Measurements from ENCODE around the gene XPR1.

XPR1 gene

DNA sequence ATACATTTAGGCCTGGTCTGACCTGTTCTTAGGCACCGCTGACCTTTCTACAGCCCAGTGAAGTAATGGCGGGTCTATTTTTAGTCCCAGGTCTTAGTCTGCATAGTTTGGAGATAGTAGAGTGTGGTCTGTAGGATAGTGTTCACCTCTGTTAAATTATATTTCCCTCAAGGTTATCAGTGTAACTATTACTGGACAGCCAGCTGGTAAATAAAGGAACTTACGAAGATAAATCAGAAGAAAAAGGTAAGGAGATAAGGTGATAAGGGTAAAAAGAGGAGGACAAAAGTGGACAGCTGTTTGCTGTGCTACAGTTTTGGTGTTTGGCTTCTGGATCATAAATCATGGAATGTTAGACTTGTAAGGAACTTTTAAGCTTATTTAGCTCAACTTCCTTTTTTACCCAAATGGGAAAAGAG is 8.7 kb downstream of the XPR1 start:
- no peak overlapping the region for H3K9ac ChIP-seq (ENCODE audit: low read depth, low read length, poor library complexity, severe bottlenecking)
- no peaks in the 10 kb centered on the region for H3K27me3 ChIP-seq (ENCODE audit: insufficient read depth, low read length, poor library complexity, severe bottlenecking)
- H3K79me2 ChIP-seq (ENCODE audit: insufficient read depth, low read length), result peaks cover 35% of the 10 kb centered on the region
- no peak overlapping the region for H3K4me2 ChIP-seq (ENCODE audit: low read depth, low read length, poor library complexity, severe bottlenecking)
- H3K4me1 ChIP-seq (ENCODE audit: insufficient read depth, low read length, poor library complexity, severe bottlenecking), result peaks cover 15% of the 10 kb centered on the region
- no peak overlapping the region for H3K4me3 ChIP-seq (ENCODE audit: low read length, poor library complexity, severe bottlenecking)
- peaks cover 22% of the 10 kb centered on the region for H4K20me1 ChIP-seq (ENCODE audit: insufficient read depth, low read length, poor library complexity, severe bottlenecking)
- H2AFZ ChIP-seq (ENCODE audit: low read length), result no peak overlapping the region
- TF ChIP-seq EZH2phosphoT487 (IDR thresholded peaks at IDR 0.05; ENCODE audit: borderline replicate concordance), result no peak
- TF ChIP-seq, protein P1, sequence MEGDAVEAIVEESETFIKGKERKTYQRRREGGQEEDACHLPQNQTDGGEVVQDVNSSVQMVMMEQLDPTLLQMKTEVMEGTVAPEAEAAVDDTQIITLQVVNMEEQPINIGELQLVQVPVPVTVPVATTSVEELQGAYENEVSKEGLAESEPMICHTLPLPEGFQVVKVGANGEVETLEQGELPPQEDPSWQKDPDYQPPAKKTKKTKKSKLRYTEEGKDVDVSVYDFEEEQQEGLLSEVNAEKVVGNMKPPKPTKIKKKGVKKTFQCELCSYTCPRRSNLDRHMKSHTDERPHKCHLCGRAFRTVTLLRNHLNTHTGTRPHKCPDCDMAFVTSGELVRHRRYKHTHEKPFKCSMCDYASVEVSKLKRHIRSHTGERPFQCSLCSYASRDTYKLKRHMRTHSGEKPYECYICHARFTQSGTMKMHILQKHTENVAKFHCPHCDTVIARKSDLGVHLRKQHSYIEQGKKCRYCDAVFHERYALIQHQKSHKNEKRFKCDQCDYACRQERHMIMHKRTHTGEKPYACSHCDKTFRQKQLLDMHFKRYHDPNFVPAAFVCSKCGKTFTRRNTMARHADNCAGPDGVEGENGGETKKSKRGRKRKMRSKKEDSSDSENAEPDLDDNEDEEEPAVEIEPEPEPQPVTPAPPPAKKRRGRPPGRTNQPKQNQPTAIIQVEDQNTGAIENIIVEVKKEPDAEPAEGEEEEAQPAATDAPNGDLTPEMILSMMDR (conservative IDR thresholded peaks at IDR 0.05; ENCODE audit: low read length), result no peak
- no peaks in the 10 kb centered on the region for H3K36me3 ChIP-seq (ENCODE audit: insufficient read depth, low read length)
- no peaks in the 10 kb centered on the region for H3F3A ChIP-seq (ENCODE audit: low read depth)
- no peaks in the 10 kb centered on the region for H3K9me2 ChIP-seq (replicated peaks; ENCODE audit: low read depth, low read length)
- H3K9me3 ChIP-seq (ENCODE audit: insufficient read depth, low read depth, low read length), result no peaks in the 10 kb centered on the region

- peaks cover 15% of the 10 kb centered on the region for H4K20me1 ChIP-seq (ENCODE audit: insufficient read depth, low read length, poor library complexity, severe bottlenecking)
- H3K4me2 ChIP-seq (ENCODE audit: low read depth, low read length, poor library complexity, severe bottlenecking), result no peak overlapping the region
- no peak for TF ChIP-seq EZH2phosphoT487 (IDR thresholded peaks at IDR 0.05; ENCODE audit: borderline replicate concordance)
- peaks cover 8% of the 10 kb centered on the region for H3K4me1 ChIP-seq (ENCODE audit: insufficient read depth, low read length, poor library complexity, severe bottlenecking)
- no peak overlapping the region for H3K9ac ChIP-seq (ENCODE audit: low read depth, low read length, poor library complexity, severe bottlenecking)
- H3K4me3 ChIP-seq (ENCODE audit: low read length, poor library complexity, severe bottlenecking), result no peak overlapping the region
- no peaks in the 10 kb centered on the region for H3K9me3 ChIP-seq (ENCODE audit: insufficient read depth, low read depth, low read length)
- H3K79me2 ChIP-seq (ENCODE audit: insufficient read depth, low read length), result peaks cover 27% of the 10 kb centered on the region
- H3K36me3 ChIP-seq (ENCODE audit: insufficient read depth, low read length), result no peaks in the 10 kb centered on the region
- no peaks in the 10 kb centered on the region for H3F3A ChIP-seq (ENCODE audit: low read depth)
- H2AFZ ChIP-seq (ENCODE audit: low read length), result no peak overlapping the region
- H3K9me2 ChIP-seq (replicated peaks; ENCODE audit: low read depth, low read length), result no peaks in the 10 kb centered on the region
- no peaks in the 10 kb centered on the region for H3K27me3 ChIP-seq (ENCODE audit: insufficient read depth, low read length, poor library complexity, severe bottlenecking)
Measured at GRCh38 chr1:180641662-180642061, 9.8 kb downstream of the XPR1 start.

GRCh38 chr1:180642781-180643180 is 11.0 kb downstream of the XPR1 start:
- Histone ChIP-seq H3K27me3 (ENCODE audit: insufficient read depth, low read length, poor library complexity, severe bottlenecking) (no peaks in the 10 kb centered on the region), H3K36me3 (ENCODE audit: insufficient read depth, low read length) (no peaks in the 10 kb centered on the region), H3K9me3 (ENCODE audit: insufficient read depth, low read depth, low read length) (no peaks in the 10 kb centered on the region), H3K9me2 (replicated peaks; ENCODE audit: low read depth, low read length) (no peaks in the 10 kb centered on the region), H3K4me2 (ENCODE audit: low read depth, low read length, poor library complexity, severe bottlenecking) (no peak overlapping the region), H3K4me1 (ENCODE audit: insufficient read depth, low read length, poor library complexity, severe bottlenecking) (peaks cover 8% of the 10 kb centered on the region), H3K79me2 (ENCODE audit: insufficient read depth, low read length) (peaks cover 33% of the 10 kb centered on the region), H3F3A (ENCODE audit: low read depth) (no peaks in the 10 kb centered on the region), H3K9ac (ENCODE audit: low read depth, low read length, poor library complexity, severe bottlenecking) (no peak overlapping the region), H4K20me1 (ENCODE audit: insufficient read depth, low read length, poor library complexity, severe bottlenecking) (peaks cover 12% of the 10 kb centered on the region), H2AFZ (ENCODE audit: low read length) (no peak overlapping the region), H3K4me3 (ENCODE audit: low read length, poor library complexity, severe bottlenecking) (no peak overlapping the region)
- no peak for TF ChIP-seq EZH2phosphoT487 (IDR thresholded peaks at IDR 0.05; ENCODE audit: borderline replicate concordance)

DNA sequence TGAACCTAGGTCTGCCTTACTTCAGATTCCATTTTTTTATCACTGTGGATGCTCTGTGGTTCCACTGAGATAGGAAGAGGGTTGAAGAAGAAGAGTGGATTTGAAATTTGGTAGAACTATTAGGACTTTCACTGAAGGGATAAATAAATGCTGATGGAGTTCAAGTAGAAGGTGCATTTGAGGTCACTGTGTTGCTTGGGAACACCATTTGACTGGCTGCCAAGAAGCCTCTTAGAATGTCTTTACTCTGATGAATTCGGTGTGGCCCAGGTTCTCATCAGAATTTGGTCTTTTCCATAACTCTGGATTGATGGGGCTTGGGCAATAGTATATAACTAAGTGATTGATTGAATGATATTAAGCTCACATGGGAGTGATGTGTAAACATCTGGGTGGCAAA is 11.9 kb downstream of the XPR1 start:
- Histone ChIP-seq H3K9me3 (ENCODE audit: insufficient read depth, low read depth, low read length) (no peaks in the 10 kb centered on the region), H3K9me2 (replicated peaks; ENCODE audit: low read depth, low read length) (no peaks in the 10 kb centered on the region), H3K4me1 (ENCODE audit: insufficient read depth, low read length, poor library complexity, severe bottlenecking) (peaks cover 4% of the 10 kb centered on the region), H3K9ac (ENCODE audit: low read depth, low read length, poor library complexity, severe bottlenecking) (no peak overlapping the region), H3F3A (ENCODE audit: low read depth) (no peaks in the 10 kb centered on the region), H3K27me3 (ENCODE audit: insufficient read depth, low read length, poor library complexity, severe bottlenecking) (no peaks in the 10 kb centered on the region), H3K4me3 (ENCODE audit: low read length, poor library complexity, severe bottlenecking) (no peak overlapping the region), H4K20me1 (ENCODE audit: insufficient read depth, low read length, poor library complexity, severe bottlenecking) (peaks cover 7% of the 10 kb centered on the region), H3K36me3 (ENCODE audit: insufficient read depth, low read length) (no peaks in the 10 kb centered on the region), H3K4me2 (ENCODE audit: low read depth, low read length, poor library complexity, severe bottlenecking) (no peak overlapping the region), H2AFZ (ENCODE audit: low read length) (no peak overlapping the region), H3K79me2 (ENCODE audit: insufficient read depth, low read length) (peaks cover 35% of the 10 kb centered on the region)
- TF ChIP-seq EZH2phosphoT487 (IDR thresholded peaks at IDR 0.05; ENCODE audit: borderline replicate concordance), result no peak
- TF ChIP-seq, protein P1 (conservative IDR thresholded peaks at IDR 0.05; ENCODE audit: low read length), result no peak

Measured in Loucy (cell line).